Thyroid gland (tissue), 4 donors: Measurements from ENCODE around the gene MXI1.

Source experiments
- POLR2A ChIP-seq, 2 donors: fragments of 450-650 bp; IDR thresholded peaks; one replicate each; pipeline ENCODE4 v1.6.1; 2017; ENCODE audit warnings: antibody characterized with exemption in 2 of 2, mild to moderate bottlenecking in 2 of 2, moderate library complexity in 1 of 2
- TF ChIP-seq, protein P1 (sequence below), 6 experiments: fragments of 200-600 bp in 3 of 6; fragments of 450-650 bp in 3 of 6; sonication (generic) in 3 of 6; IDR thresholded peaks; one replicate each; pipeline ENCODE4 v1.5.1; 2016 to 2019; ENCODE audit warnings: antibody characterized with exemption in 6 of 6, mild to moderate bottlenecking in 2 of 6, inconsistent platforms in 1 of 6, moderate library complexity in 1 of 6

DNA sequence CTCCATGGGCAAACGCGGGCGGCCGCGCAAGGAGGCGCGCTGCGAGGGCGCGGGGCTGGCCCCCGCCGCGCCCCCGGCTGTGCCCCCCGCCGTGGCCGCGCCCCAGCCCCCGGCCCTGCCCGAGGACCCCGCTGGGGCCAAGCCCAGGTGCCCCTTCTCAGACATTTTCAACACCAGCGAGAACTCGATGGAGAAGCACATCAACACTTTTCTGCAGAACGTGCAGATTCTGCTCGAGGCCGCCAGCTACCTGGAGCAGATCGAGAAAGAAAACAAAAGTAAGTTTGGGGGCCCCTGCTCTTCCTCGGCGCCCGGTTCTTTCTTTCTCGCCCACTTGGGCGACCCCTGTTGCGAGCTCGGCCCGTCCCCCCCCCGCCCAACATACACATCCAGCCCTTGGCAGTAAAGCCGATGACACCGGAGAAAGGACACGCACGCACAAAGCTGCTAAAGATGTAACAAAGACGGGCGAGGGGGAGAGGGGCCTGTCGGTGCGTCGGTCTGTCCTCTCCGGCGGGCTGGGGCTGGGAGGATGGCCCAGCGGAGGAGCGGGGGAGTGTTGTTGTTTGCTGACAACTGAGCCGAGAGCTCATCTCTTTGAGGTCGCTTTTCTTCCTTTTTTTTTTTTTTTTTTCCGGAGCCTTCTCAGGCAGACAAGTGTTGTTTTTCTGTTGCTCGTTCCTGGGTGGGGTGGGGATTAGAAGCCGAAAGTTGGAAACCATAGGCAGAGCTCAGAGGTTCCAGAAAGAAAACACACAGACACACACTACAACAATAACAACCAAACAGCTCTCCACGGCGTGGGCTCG lies 604 bp downstream of the MXI1 start:
- peak in 1 of 2 donors; percentile 5 for TF ChIP-seq POLR2A (IDR thresholded peaks at IDR 0.05)
- TF ChIP-seq, protein P1, sequence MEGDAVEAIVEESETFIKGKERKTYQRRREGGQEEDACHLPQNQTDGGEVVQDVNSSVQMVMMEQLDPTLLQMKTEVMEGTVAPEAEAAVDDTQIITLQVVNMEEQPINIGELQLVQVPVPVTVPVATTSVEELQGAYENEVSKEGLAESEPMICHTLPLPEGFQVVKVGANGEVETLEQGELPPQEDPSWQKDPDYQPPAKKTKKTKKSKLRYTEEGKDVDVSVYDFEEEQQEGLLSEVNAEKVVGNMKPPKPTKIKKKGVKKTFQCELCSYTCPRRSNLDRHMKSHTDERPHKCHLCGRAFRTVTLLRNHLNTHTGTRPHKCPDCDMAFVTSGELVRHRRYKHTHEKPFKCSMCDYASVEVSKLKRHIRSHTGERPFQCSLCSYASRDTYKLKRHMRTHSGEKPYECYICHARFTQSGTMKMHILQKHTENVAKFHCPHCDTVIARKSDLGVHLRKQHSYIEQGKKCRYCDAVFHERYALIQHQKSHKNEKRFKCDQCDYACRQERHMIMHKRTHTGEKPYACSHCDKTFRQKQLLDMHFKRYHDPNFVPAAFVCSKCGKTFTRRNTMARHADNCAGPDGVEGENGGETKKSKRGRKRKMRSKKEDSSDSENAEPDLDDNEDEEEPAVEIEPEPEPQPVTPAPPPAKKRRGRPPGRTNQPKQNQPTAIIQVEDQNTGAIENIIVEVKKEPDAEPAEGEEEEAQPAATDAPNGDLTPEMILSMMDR (IDR thresholded peaks at IDR 0.05): no peak
